Limb (tissue), 2 donors: ENCODE data around the gene RPL35.
A peak's percentile ranks its signal among the peaks of the same experiment; 100 is the strongest.

ENCODE experiments used
- DNase-seq, 2 donors: peaks; one replicate each; pipeline ENCODE4 v3.0.0-alpha.2; 2016; ENCODE audit errors: extremely low spot score in 2 of 2

The RPL35 gene

GRCh38 chr9:124861342-124862229, at the start of gene RPL35, which contains the start of gene ARPC5L:
RPL35 (minus strand) TSS chr9:124861957; CDS start chr9:124861912, 45 bp downstream.
ARPC5L (plus strand) TSS chr9:124862130; CDS start chr9:124869291, 7,161 bp downstream.
- DNase-seq: peak; percentile 95 to 96

GRCh38 chr9:124908098-124908497, 46.3 kb upstream of the RPL35 start:
- DNase-seq: no peak

GRCh38 chr9:124906966-124907365, 45.2 kb upstream of the RPL35 start:
- DNase-seq: no peak

GRCh38 chr9:124899845-124900244, 38.1 kb upstream of the RPL35 start:
- DNase-seq: no peak

GRCh38 chr9:124897570-124898460, 36.1 kb upstream of the RPL35 start:
- no peak for DNase-seq

- peak in 1 of 2 donors; percentile 12 for DNase-seq
These were observed 33.0 kb upstream of the RPL35 start for GRCh38 chr9:124894741-124895170.

- no peak for DNase-seq
These were observed 32.4 kb upstream of the RPL35 start for GRCh38 chr9:124894035-124894740.

GRCh38 chr9:124890179-124890578, 28.4 kb upstream of the RPL35 start:
- no peak for DNase-seq

GRCh38 chr9:124889006-124889405, 27.2 kb upstream of the RPL35 start:
- DNase-seq: no peak

- no peak for DNase-seq
These were observed 26.1 kb upstream of the RPL35 start for GRCh38 chr9:124887832-124888231.

- DNase-seq: no peak
These were observed 25.2 kb upstream of the RPL35 start for GRCh38 chr9:124886866-124887492.

GRCh38 chr9:124886461-124886860, 24.7 kb upstream of the RPL35 start:
- no peak for DNase-seq

- DNase-seq: no peak
These were observed 23.8 kb upstream of the RPL35 start for GRCh38 chr9:124885551-124885950.

- no peak for DNase-seq
These were observed 22.6 kb upstream of the RPL35 start for GRCh38 chr9:124884376-124884775.

GRCh38 chr9:124882231-124882630, 20.5 kb upstream of the RPL35 start:
- no peak for DNase-seq

GRCh38 chr9:124881138-124881743, 19.5 kb upstream of the RPL35 start:
- DNase-seq: no peak

GRCh38 chr9:124880501-124880900, 18.7 kb upstream of the RPL35 start:
- DNase-seq: no peak

GRCh38 chr9:124879226-124879625, 17.5 kb upstream of the RPL35 start:
- DNase-seq: no peak

GRCh38 chr9:124878518-124878917, 16.8 kb upstream of the RPL35 start:
- DNase-seq: no peak

- DNase-seq: no peak
These were observed 16.3 kb upstream of the RPL35 start for GRCh38 chr9:124878021-124878420.
